ENCODE data around the gene LPP. TPM values are rescaled to one million over a fixed set of nuclear protein-coding genes. Genes with fewer than 3 reads are reported as not detected.

Gene LPP
- total RNA-seq, 1 experiment from 2014 or later: 120 TPM

- Histone ChIP-seq H3K27me3 (replicated peaks; ENCODE audit: control insufficient read depth, insufficient read depth, low read length) (no peaks in the 10 kb centered on the region), H3K9me3 (no peaks in the 10 kb centered on the region), H3K4me3 (ENCODE audit: low read depth, low read length) (no peak overlapping the region), H3K4me1 (no peaks in the 10 kb centered on the region), H3K36me3 (ENCODE audit: control insufficient read depth, insufficient read depth, low read length) (no peaks in the 10 kb centered on the region)
- ChIA-PET CTCF (no interaction called here), POLR2A (interaction anchor here (1.0 kb wide), 1 partner anchor 42 kb away, joined by 3 read pairs; no protein-coding TSS in a partner anchor)
- Mint-ChIP-seq H3K4me1 (ENCODE audit: low read depth, unreplicated experiment) (peaks cover 7% of the 10 kb centered on the region), H3K36me3 (ENCODE audit: insufficient read depth, unreplicated experiment) (peaks cover 55% of the 10 kb centered on the region), H3K9me3 (ENCODE audit: unreplicated experiment) (no peaks in the 10 kb centered on the region), H3K27ac (ENCODE audit: unreplicated experiment) (no peak overlapping the region), H3K27me3 (ENCODE audit: insufficient read depth, unreplicated experiment) (no peaks in the 10 kb centered on the region), H3K4me3 (ENCODE audit: unreplicated experiment) (no peak overlapping the region)
- no peak for DNase-seq
- intact Hi-C loops (cut with micrococcal nuclease; ENCODE audit: unreplicated experiment): no loop called here
- no peak for TF ChIP-seq CTCF (IDR thresholded peaks at IDR 0.05; ENCODE audit: insufficient read depth in 1 of 2, low read depth in 1 of 2, low read length in 1 of 2, severe bottlenecking in 1 of 2, unreplicated experiment in 1 of 2)
- BruUV-seq (replicated peaks): no TSS peak
Observed at GRCh38 chr3:188229177-188229576, 75.2 kb downstream of the LPP start.

GRCh38 chr3:188229726-188230125, 75.8 kb downstream of the LPP start:
- peaks cover 55% of the 10 kb centered on the region for H3K36me3 Mint-ChIP-seq (ENCODE audit: insufficient read depth, unreplicated experiment)
- BruUV-seq (replicated peaks): no TSS peak

GRCh38 chr3:188230962-188231361, 77.0 kb downstream of the LPP start:
- Mint-ChIP-seq H3K27me3 (ENCODE audit: insufficient read depth, unreplicated experiment) (no peaks in the 10 kb centered on the region), H3K36me3 (ENCODE audit: insufficient read depth, unreplicated experiment) (peaks cover 54% of the 10 kb centered on the region), H3K4me1 (ENCODE audit: low read depth, unreplicated experiment) (peaks cover 18% of the 10 kb centered on the region), H3K9me3 (ENCODE audit: unreplicated experiment) (peaks cover 10% of the 10 kb centered on the region), H3K4me3 (ENCODE audit: unreplicated experiment) (no peak overlapping the region), H3K27ac (ENCODE audit: unreplicated experiment) (no peak overlapping the region)
- no peaks in the 10 kb centered on the region for H3K27me3 ChIP-seq (replicated peaks; ENCODE audit: control insufficient read depth, insufficient read depth, low read length)
- no peak for DNase-seq
- CTCF ChIA-PET: no interaction called here
- no peaks in the 10 kb centered on the region for H3K9me3 ChIP-seq
- POLR2A ChIA-PET: no interaction called here
- H3K4me3 ChIP-seq (ENCODE audit: low read depth, low read length): no peak overlapping the region
- no peak for TF ChIP-seq CTCF (IDR thresholded peaks at IDR 0.05; ENCODE audit: insufficient read depth in 1 of 2, low read depth in 1 of 2, low read length in 1 of 2, severe bottlenecking in 1 of 2, unreplicated experiment in 1 of 2)
- H3K4me1 ChIP-seq: peaks cover 8% of the 10 kb centered on the region; the same call in 1 of the 2 replicates
- BruUV-seq (replicated peaks): no TSS peak
- intact Hi-C loops (cut with micrococcal nuclease; ENCODE audit: unreplicated experiment): no loop called here
- no peaks in the 10 kb centered on the region for H3K36me3 ChIP-seq (ENCODE audit: control insufficient read depth, insufficient read depth, low read length)

More at GRCh38 chr3:188229726-188230125, 75.8 kb downstream of the LPP start:
- Histone ChIP-seq H3K27me3 (replicated peaks; ENCODE audit: control insufficient read depth, insufficient read depth, low read length) (no peaks in the 10 kb centered on the region), H3K4me3 (ENCODE audit: low read depth, low read length) (no peak overlapping the region), H3K36me3 (ENCODE audit: control insufficient read depth, insufficient read depth, low read length) (no peaks in the 10 kb centered on the region), H3K9me3 (no peaks in the 10 kb centered on the region), H3K4me1 (no peaks in the 10 kb centered on the region)
- H3K27me3 Mint-ChIP-seq (ENCODE audit: insufficient read depth, unreplicated experiment): no peaks in the 10 kb centered on the region
- CTCF ChIA-PET: no interaction called here
- peaks cover 3% of the 10 kb centered on the region for H3K9me3 Mint-ChIP-seq (ENCODE audit: unreplicated experiment)
- POLR2A ChIA-PET: interaction anchor here (1.0 kb wide), 1 partner anchor 41 kb away, joined by 3 read pairs; no protein-coding TSS in a partner anchor
- H3K4me3 Mint-ChIP-seq (ENCODE audit: unreplicated experiment): no peak overlapping the region
- intact Hi-C loops (cut with micrococcal nuclease; ENCODE audit: unreplicated experiment): no loop called here
- DNase-seq: no peak
- H3K4me1 Mint-ChIP-seq (ENCODE audit: low read depth, unreplicated experiment): peaks cover 11% of the 10 kb centered on the region
- no peak for TF ChIP-seq CTCF (IDR thresholded peaks at IDR 0.05; ENCODE audit: insufficient read depth in 1 of 2, low read depth in 1 of 2, low read length in 1 of 2, severe bottlenecking in 1 of 2, unreplicated experiment in 1 of 2)
- H3K27ac Mint-ChIP-seq (ENCODE audit: unreplicated experiment): no peak overlapping the region

Measured in Caco-2 (cell line).